C4-2B (cell line): ENCODE results near the gene FAM210B.
"Not testable (repeated sequence)": the region's sequence is repeated elsewhere in the genome, so short reads cannot be mapped to it uniquely, and the experiment has no call there.

ENCODE experiments used
- H3K27ac ChIP-seq: fragments of 450-650 bp; 2 replicates; pipeline ENCODE4 v1.5.1; 2017
- ZFX ChIP-seq: fragments of 450-650 bp; IDR thresholded peaks from 2 replicates; pipeline ENCODE4 v1.6.1; 2017
- TF ChIP-seq, protein P1 (sequence below): fragments of 450-650 bp; conservative IDR thresholded peaks from 2 replicates; pipeline ENCODE4 v1.5.1; 2017; ENCODE audit warnings: mild to moderate bottlenecking

FAM210B gene

GRCh38 chr20:56328861-56329260, 29.9 kb upstream of the FAM210B start:
- H3K27ac ChIP-seq = no peak overlapping the region

GRCh38 chr20:56336709-56337108, 22.1 kb upstream of the FAM210B start:
- H3K27ac ChIP-seq = not testable (repeated sequence)

More at GRCh38 chr20:56328861-56329260, 29.9 kb upstream of the FAM210B start:
- TF ChIP-seq, protein P1, sequence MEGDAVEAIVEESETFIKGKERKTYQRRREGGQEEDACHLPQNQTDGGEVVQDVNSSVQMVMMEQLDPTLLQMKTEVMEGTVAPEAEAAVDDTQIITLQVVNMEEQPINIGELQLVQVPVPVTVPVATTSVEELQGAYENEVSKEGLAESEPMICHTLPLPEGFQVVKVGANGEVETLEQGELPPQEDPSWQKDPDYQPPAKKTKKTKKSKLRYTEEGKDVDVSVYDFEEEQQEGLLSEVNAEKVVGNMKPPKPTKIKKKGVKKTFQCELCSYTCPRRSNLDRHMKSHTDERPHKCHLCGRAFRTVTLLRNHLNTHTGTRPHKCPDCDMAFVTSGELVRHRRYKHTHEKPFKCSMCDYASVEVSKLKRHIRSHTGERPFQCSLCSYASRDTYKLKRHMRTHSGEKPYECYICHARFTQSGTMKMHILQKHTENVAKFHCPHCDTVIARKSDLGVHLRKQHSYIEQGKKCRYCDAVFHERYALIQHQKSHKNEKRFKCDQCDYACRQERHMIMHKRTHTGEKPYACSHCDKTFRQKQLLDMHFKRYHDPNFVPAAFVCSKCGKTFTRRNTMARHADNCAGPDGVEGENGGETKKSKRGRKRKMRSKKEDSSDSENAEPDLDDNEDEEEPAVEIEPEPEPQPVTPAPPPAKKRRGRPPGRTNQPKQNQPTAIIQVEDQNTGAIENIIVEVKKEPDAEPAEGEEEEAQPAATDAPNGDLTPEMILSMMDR = no peak

GRCh38 chr20:56342783-56343182, 16.0 kb upstream of the FAM210B start:
- no peak overlapping the region for H3K27ac ChIP-seq
- TF ChIP-seq, protein P1 = no peak
- TF ChIP-seq ZFX = no peak

- no peak overlapping the region for H3K27ac ChIP-seq
- TF ChIP-seq, protein P1 = peak; percentile 91
- TF ChIP-seq ZFX = no peak
Observed at GRCh38 chr20:56343861-56344381, 14.9 kb upstream of the FAM210B start.

- TF ChIP-seq, protein P1 = no peak
- no peak for TF ChIP-seq ZFX
- no peak overlapping the region for H3K27ac ChIP-seq
Observed at GRCh38 chr20:56345911-56346310, 12.9 kb upstream of the FAM210B start.

DNA sequence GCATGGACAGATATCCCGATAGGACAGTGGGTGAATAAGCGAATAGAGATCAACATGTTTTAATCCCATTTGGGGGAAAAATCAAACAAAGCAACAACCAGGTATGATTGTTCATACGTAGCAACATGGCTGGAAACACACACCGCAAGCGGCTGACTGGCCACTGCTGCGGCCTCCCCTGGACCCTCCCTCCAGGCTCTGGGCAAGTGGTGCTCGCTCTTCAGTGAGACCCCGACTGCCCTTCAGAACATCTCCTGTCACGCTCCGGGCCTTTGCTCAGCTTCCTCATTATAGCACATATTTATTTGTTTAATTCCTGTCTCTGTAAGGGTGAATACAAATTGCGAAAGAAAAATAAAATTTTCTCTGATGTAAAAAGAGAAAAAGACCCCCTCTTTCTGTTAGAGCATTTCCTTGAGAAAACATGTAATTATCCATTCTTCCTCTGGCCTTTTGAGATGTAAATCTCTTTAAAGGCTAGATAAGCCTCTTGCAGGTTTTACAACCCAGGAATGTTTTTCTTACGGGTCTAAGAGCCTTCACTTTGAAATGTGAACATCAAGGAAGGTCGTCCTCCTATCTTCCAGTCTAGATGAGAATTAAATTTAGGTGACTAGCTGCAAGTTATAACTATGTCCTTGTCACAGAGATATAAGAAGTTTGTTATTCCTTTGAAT, 11.0 kb upstream of the FAM210B start:
- TF ChIP-seq ZFX = no peak
- TF ChIP-seq, protein P1 = no peak
- no peak overlapping the region; the same call in 1 of the 2 replicates for H3K27ac ChIP-seq

GRCh38 chr20:56348305-56348693, 10.5 kb upstream of the FAM210B start:
- TF ChIP-seq ZFX = no peak
- TF ChIP-seq, protein P1 = no peak
- no peak overlapping the region; the same call in 1 of the 2 replicates for H3K27ac ChIP-seq

GRCh38 chr20:56348746-56349145, 10.0 kb upstream of the FAM210B start:
- H3K27ac ChIP-seq = no peak overlapping the region
- TF ChIP-seq, protein P1 = no peak
- no peak for TF ChIP-seq ZFX
